Measurements from ENCODE around the gene ROCK1.
"Not testable (repeated sequence)": the region's sequence is repeated elsewhere in the genome, so short reads cannot be mapped to it uniquely, and the experiment has no call there.

Gene ROCK1

GRCh38 chr18:21111346-21112139 lies at the start of gene ROCK1:
ROCK1 (minus strand) TSS chr18:21111813; CDS start chr18:21110910, 903 bp downstream.
- DNase-seq (ENCODE audit: low read depth): peak; percentile 99

DNA sequence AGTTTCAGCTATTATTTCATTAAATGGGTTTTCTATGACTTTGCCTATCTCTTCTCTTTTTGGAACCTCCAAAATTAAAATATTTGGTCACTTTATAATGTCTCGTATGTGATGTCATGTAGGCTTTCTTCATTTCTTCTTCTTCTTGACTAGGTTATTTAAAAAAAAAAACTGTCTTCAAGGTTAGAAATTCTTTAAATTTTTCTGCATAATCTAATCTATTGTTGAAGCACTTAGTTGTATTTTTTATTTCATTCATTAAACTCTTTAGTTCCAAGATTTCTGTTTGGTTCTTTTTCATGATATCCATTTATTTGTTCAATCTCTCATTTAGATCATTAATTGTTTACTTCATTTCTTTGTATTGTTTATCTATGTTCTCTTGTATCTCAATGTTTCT lies 43.8 kb upstream of the ROCK1 start:
- no peak for DNase-seq (ENCODE audit: low read depth)

GRCh38 chr18:21146016-21146415 lies 34.4 kb upstream of the ROCK1 start:
- peak; percentile 67 for DNase-seq (ENCODE audit: low read depth)

DNA sequence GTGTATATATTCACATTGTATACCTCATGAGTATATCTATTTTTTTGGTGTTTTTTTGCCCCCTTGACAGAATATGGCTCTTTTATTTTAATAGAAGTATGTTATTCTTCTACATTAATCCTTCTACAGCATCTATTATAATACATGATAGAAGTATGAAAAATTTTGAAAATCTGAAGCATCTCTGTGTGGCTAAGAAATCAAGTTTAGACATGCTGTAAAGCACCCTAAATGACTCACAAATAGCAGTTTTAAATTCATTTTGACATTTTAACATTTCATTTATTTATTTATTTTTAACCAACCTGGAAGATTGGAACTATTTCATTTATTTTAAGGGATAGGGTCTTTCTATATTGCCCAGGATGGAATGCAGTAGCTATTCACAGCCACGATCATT lies 33.8 kb upstream of the ROCK1 start:
- DNase-seq (ENCODE audit: low read depth): no peak

- peak; percentile 49 for DNase-seq (ENCODE audit: low read depth)
Measured at GRCh38 chr18:21141668-21142422, 30.2 kb upstream of the ROCK1 start.

DNA sequence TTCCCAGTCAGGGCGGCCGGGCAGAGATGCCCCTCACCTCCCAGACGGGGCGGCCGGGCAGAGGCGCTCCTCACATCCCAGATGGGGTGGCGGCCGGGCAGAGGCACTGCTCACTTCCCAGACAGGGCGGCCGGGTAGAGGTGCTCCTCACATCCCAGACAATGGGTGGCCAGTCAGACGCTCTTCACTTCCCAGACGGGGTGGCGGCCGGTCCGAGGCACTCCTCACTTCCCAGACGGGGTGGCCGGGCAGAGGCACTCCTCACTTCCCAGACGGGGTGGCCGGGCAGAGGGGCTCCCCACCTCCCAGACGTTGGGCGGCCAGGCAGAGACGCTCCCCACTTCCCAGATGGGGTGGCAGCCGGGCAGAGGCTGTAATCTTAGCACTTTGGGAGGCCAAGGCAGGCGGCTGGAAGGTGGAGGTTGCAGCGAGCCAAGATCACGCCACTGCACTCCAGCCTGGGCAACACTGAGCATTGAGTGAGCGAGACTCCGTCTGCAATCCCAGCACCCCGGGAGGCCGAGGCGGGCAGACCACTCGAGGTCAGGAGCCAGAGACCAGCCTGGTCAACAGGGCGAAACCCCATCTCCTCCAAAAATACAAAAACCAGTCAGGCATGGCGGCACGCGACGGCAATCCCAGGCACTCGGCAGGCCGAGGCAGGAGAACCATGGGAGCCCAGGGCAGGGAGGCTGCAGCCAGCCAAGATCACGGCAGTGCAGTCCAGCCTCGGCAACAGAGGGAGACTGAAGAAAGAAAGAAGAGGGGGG lies 26.3 kb upstream of the ROCK1 start:
- not testable (repeated sequence) for DNase-seq (ENCODE audit: low read depth)

DNA sequence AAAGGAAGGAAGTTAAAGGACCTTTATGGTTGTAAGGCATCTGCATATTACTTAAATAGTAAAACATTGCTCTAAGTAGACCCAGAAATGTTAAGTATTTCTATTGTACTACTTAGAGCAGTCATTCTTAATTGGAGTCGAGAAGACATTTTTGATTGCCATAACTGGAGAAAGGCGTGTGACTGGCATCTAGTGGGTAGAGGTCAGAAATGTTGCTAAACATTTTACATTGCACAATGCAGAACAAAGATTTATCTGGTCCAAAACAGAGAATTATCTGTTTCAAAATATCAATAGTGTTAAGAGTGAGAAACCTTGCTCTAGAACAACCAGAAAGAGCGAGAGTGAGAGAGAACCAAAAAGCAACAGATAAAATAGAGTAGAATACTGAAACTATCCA lies 23.3 kb upstream of the ROCK1 start:
- DNase-seq (ENCODE audit: low read depth): peak; percentile 39

DNA sequence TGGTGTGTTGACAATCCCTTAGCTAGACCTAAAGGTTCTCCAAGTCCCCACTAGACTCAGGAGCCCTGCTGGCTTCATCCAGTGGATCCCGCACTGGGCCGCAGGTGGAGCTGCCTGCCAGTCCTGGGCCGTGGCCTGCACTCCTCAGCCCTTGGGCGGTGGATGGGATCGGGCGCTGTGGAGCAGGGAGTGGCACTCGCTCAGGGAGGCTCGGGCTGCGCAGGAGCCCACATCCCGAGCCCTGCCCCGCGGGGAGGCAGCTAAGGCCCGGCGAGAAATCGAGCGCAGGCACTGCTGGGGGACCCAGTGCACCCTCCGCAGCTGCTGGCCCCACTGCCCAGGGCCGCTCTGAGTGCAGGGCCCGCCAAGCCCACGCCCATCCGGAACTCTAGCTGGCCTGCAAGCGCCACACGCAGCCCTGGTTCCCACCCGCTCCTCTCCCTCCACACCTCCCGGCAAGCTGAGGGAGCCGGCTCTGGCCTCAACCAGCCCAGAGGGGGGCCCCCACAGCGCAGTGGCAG lies 20.8 kb upstream of the ROCK1 start:
- DNase-seq (ENCODE audit: low read depth): no peak

GRCh38 chr18:21131698-21132227 lies 20.1 kb upstream of the ROCK1 start:
- no peak for DNase-seq (ENCODE audit: low read depth)

DNA sequence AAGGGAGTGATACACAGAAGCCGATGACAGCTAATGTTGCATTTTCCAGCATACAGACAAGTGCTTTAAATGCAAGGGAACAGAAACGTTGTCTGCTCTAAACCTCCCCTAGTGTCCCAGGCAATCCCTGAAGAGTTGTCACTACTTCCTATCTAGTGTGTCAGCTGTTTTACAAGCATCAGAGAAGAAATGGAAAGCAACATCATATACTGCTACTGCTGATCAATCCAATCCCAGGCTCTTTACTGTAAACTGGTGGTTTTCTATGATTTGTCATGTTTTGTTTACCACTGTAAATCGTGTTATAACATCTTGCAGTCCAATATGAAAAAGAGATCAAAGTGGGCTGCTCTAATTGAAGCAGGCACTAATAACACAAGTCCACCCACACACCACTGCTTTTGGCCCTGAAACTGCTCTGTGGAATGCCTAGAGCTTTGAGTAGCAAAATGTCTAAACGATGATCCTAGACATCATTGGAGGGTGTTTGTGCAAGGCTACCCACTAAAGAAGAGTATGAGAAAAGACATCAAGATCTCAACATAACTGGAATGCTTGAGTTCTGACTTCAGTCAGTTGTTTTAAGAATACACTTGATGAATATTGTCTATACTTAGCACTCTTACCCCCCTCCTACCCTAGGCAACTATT lies 18.1 kb upstream of the ROCK1 start:
- peak; percentile 83 for DNase-seq (ENCODE audit: low read depth)

- no peak for DNase-seq (ENCODE audit: low read depth)
Measured at GRCh38 chr18:21123290-21123926, 11.8 kb upstream of the ROCK1 start.

- no peak for DNase-seq (ENCODE audit: low read depth)
Measured at GRCh38 chr18:21118806-21119205, 7.2 kb upstream of the ROCK1 start.

DNA sequence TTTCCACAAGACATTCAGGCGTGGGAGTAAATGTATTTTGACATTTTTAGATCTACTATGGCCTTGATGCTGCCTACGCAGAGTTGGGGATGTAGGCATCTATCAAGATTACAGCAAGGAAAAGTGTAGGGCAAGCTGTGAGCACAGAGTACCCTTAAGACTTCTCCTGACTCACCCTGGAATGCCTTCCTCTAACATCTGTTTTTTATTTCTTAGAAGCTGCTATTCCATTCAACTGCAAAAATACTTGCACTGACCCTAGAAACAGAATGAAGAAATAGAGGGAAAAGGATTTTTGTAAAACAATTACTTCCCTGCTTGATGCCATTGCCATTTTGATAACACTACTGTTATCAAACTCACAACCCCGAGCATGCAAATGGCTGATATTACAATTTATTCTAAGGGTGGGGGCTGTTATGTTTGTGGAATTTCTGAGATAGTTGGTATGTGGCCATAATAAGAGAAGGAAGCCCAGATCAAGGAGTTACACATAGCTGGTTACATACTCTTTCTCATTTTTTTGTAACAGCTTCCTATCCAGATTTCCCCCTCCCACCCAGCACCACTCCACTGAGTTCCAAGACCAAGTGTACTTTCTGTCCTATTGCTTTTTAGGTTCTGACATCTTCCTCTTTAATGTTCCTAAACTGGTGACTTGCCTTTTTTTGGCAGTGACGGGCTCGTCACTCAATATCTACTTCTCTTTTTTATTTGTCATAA lies 6.0 kb upstream of the ROCK1 start:
- peak; percentile 92 for DNase-seq (ENCODE audit: low read depth)

DNA sequence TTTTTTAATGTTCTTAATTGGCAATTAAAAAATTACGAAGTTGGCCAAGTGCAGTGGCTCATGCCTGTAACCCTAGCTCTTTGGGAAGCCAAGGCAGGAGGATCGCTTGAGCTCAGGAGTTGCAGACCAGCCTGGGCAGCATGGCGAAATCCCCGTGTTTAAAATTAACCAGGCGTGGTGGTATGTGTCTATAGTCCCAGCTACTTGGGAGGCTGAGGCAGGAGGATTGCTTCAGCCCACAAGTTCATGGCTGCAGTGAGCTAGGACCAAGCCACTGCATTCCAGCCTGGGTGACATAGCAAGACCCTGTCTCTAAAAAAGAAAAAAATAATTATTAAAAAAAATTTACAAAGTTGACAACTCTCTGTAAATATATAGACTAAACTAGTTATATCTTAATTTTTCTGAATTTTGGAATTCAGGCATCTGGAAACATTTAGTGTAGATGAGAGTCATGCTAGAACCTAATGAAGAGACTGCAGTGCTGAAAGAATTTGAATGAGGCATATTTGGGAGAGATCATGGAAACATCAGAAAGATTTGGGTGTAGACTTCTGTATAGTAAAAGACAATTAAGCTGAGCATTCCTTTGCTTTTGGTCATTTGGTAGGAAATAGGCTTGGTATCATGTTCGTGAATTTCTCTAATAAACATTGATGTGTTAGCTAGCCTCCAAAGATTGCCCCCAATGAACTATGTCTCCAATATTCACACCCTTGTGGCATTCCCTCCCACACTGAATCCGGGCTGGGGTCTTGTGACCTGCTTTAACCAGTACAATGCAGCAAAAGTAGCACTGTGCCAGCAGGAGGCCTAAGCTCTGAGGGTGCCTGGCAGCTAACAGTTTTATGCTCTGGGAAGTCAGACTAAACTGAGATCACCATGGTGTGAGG lies 4.2 kb upstream of the ROCK1 start:
- peak; percentile 80 for DNase-seq (ENCODE audit: low read depth)

GRCh38 chr18:21112543-21113105 lies 1.0 kb upstream of the ROCK1 start:
- DNase-seq (ENCODE audit: low read depth): peak; percentile 53

GRCh38 chr18:21112140-21112473 lies 494 bp upstream of the ROCK1 start:
- no peak for DNase-seq (ENCODE audit: low read depth)

DNA sequence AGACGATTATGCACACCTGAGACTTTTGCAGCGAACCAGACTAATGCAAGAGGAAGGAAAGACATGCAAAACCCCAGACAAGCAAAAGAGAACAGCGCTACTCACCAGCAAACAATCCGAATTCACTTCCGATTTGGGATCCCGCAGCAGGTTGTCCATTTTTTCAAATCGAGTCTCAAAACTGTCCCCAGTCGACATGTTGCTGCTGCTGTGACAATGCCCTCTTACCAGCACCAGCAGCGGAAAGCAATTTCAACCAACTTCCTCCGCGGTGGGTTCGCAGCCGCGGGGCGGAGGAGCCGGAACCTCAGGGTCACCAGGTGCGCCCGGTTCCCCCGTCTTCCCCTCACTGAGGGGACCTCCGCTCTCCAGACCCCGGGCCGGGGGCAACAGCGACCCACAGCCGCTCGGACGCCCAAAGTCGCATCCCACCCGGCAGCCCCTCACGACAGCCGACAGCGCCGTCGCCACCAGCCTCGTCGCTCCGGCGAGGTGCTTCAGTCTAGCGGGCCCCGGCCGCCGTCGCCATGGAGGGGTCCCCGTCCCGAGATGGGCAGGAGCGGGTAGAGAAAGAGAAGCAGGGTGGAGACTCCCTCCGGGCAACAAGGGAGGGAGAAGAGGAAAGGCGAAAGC lies 784 bp downstream of the ROCK1 start:
- peak; percentile 50 for DNase-seq (ENCODE audit: low read depth)

DNA sequence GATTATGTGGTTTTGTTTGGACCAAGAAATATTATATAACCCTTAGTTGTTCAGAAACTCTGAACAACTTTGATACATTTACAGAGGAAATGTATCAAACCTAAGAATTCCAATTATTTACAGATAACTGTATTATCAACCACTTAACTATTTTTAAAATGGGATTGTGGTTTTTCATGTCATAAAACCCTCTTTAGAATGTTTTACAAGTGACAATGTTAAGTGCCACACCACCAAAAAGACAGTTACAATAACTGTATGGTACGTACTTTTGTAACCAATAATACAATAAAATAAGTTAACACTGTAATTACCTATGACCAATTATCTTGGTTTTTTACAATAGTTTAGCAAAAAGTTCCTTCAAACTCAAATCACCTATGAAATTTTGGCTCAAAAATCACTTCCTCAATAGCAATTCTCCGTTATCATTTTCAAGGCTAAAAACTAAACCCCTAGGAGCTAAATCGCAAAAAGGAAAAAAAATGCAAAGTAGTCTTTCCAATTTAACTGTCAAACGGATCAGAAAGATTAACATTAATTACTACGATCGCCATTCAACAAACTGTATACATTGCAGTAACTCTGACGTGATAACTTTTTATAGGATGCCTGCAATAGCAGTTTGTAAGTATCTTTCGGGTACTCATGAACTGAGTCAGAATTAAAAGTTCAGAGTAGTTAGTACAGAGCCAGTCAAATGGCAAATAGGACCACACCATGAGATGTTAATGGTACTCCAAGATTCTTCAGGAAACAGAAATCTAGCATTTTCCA lies 1.5 kb downstream of the ROCK1 start:
- DNase-seq (ENCODE audit: low read depth): no peak

Data from iris pigment epithelial cell (primary cell).